ENCODE results near the gene LARP6.
"Not testable (repeated sequence)": the region's sequence is repeated elsewhere in the genome, so short reads cannot be mapped to it uniquely, and the experiment has no call there.

LARP6 gene

GRCh38 chr15:70858614-70859321 is 4.8 kb upstream of the LARP6 start:
- not testable (repeated sequence) for DNase-seq (ENCODE audit: low read depth)

GRCh38 chr15:70857562-70858285 is 3.8 kb upstream of the LARP6 start:
- no peak for DNase-seq (ENCODE audit: low read depth)

GRCh38 chr15:70856884-70857561 is 3.1 kb upstream of the LARP6 start:
- no peak for DNase-seq (ENCODE audit: low read depth)

DNA sequence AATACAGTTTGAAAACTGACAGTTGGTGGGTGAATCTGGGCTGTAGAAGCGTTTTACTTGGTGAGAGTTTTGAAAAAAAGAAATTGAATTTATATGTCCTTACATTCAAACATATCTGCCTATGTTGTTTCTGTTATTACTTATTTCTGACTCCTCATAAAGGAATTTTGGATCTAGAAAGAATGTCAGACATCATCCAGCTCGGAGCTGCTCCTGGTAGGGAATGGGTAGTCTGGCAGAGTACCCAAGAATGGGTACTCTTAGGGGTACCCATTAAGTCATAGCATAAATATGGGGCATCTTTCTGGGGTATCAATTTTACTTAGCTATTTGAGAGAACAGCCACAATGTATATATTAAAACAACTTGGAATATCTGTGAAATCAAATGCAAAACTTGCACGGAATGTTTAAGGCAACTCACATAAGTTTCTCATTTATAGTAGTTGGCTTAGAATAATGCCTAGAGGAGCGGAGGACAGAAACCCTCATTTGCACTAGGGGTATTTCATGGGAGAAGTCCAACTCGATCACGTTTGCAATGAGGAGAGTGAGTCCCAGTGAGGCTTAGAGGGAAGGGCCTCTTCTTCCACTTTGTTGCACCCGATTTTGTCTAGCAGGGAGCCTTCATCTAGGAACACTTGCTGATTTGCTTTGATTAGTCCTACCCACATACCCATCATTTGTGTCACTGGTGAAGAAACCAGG is 2.4 kb upstream of the LARP6 start:
- no peak for DNase-seq (ENCODE audit: low read depth)

GRCh38 chr15:70855764-70856163 is 1.8 kb upstream of the LARP6 start:
- DNase-seq (ENCODE audit: low read depth): no peak

- no peak for DNase-seq (ENCODE audit: low read depth)
These were observed 664 bp upstream of the LARP6 start for GRCh38 chr15:70854666-70854976.

- DNase-seq (ENCODE audit: low read depth): no peak
These were observed 512 bp downstream of the LARP6 start for GRCh38 chr15:70853318-70853972.

- DNase-seq (ENCODE audit: low read depth): no peak
These were observed 1.2 kb downstream of the LARP6 start for GRCh38 chr15:70852501-70853317.

GRCh38 chr15:70851889-70852288 is 2.1 kb downstream of the LARP6 start:
- DNase-seq (ENCODE audit: low read depth): no peak

DNA sequence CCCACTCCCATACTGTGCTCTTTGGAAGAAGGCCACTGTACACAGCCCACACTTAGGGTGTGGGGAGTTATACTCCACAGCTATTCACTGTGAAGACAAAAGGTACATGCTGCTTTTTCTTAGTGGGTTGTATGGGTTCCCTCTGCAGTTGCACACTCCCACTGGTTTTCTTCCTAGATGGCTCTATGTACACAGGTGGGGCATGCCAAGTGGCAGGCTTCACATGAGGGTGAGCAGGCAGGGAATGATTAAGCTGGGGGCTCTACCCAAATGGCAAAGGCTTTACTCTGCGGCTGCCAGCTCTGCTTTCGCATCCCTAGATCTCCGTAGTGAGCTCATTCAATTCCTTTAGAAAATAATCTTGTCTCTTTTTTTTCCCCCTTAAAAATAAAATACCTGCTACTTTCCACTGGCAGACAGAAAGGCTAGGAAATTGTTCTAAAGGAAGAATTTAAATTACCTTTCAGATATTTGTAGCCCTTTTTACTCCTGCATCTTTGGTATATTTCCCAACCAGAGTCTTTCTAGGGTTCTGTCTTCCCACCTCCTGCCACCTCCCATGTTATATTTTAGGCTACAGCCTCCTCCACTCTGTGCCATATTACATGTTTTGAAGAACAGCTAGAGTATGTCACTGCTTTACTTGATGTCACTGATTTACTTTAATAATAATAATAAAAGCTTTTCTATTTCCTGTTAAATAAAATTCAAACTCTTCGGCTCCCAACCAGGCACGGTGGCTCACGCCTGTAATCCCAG is 8.2 kb downstream of the LARP6 start:
- DNase-seq (ENCODE audit: low read depth): no peak

DNA sequence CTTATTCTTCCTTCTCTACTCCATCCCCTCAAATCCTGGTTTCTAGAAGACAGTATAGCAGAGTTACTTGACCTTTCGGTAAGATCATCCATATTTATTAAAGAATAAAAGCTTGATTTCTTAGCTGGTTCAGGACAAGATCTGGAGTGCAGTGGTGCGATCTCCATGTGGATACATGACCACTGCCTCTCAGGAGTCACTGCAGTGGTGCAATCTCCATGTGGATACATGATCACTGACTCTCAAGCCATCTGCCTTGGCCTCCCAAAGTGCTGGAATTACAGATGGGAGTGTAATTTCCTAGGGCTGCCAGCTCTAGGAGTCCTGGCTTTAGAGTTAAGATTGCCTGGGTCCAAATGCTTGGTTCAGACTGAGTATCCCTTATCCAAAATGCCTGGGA is 16.5 kb downstream of the LARP6 start:
- no peak for DNase-seq (ENCODE audit: low read depth)

GRCh38 chr15:70835841-70836240 is 18.1 kb downstream of the LARP6 start:
- no peak for DNase-seq (ENCODE audit: low read depth)

- no peak for DNase-seq (ENCODE audit: low read depth)
These were observed 18.5 kb downstream of the LARP6 start for GRCh38 chr15:70835415-70835814.

- no peak for DNase-seq (ENCODE audit: low read depth)
These were observed 19.0 kb downstream of the LARP6 start for GRCh38 chr15:70834999-70835398.

GRCh38 chr15:70833861-70834765 is 19.8 kb downstream of the LARP6 start:
- DNase-seq (ENCODE audit: low read depth): no peak

DNA sequence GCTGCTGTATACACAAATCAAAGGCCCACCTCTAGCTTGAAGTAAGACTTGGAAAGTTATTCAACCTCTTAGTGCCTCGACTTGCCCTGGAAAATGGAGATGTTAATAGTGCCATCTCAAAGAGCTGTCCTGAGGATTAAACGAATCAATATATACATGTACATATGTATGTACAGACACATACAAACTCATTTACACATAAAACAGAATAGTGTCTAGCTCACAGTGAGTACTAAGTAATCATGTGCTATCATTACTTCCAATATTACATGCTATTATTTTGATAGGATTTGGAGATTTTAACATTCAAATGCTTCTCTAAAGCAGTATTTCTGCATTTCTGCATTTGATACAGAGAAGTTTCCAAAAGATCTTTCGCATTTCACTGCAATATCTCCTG is 20.5 kb downstream of the LARP6 start:
- no peak for DNase-seq (ENCODE audit: low read depth)

DNA sequence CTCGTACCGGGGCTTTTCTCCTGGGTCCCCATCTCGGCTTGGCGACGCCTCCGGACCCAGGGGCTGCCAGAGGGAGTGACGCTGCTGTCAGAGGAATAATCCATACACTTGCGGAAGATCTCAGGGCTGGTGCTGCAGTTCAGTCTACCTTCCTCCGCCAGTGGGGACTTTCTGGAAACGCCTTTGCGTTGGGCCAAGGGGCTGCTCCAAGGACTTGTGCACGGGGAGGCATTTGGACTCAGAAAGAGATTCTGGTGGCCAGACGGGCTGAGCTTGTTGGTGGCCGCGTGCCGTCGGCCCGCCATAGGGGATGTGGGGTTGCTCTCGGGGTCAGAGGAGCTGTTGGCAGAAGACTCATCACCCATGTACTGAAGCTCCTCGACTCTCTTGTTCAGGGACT is 21.8 kb downstream of the LARP6 start:
- no peak for DNase-seq (ENCODE audit: low read depth)

- DNase-seq (ENCODE audit: low read depth): no peak
These were observed 22.7 kb downstream of the LARP6 start for GRCh38 chr15:70831094-70831911.

GRCh38 chr15:70830615-70831014 is 23.3 kb downstream of the LARP6 start:
- no peak for DNase-seq (ENCODE audit: low read depth)
